Neutrophil (primary cell): ENCODE measurements around the gene STIM1.

ENCODE experiments used
- H3K27ac ChIP-seq: fragments of 200-600 bp; sonication (generic); 2 replicates; pipeline ENCODE4 v1.5.1; 2016; ENCODE audit warnings: mild to moderate bottlenecking, moderate library complexity
- H3K27me3 ChIP-seq: fragments of 200-600 bp; sonication (generic); 2 replicates; pipeline ENCODE4 v1.6.0; 2016; ENCODE audit warnings: mild to moderate bottlenecking
- H3K36me3 ChIP-seq: fragments of 200-600 bp; sonication (generic); 2 replicates; pipeline ENCODE4 v1.5.1; 2017
- H3K4me1 ChIP-seq, 2 experiments: fragments of 200-600 bp in 1 of 2; sonication (generic) in 1 of 2; 1 replicate in 1 of 2; 2 replicates in 1 of 2; pipeline versions ENCODE4 v1.5.1 to v1.6.1; 2013 to 2016; ENCODE audit warnings: low read depth in 1 of 2, low read length in 1 of 2, mild to moderate bottlenecking in 1 of 2, moderate library complexity in 1 of 2; ENCODE audit not compliant: control insufficient read depth in 1 of 2, insufficient read depth in 1 of 2
- H3K4me3 ChIP-seq, 2 experiments: fragments of 200-600 bp in 1 of 2; sonication (generic) in 1 of 2; 1 replicate in 1 of 2; 2 replicates in 1 of 2; pipeline ENCODE4 v1.5.1; 2013 to 2016; ENCODE audit warnings: low read depth in 1 of 2, low read length in 1 of 2, mild to moderate bottlenecking in 1 of 2, moderate library complexity in 1 of 2
- H3K9me3 ChIP-seq: fragments of 200-600 bp; sonication (generic); 2 replicates; pipeline ENCODE4 v1.5.1; 2016
- CTCF ChIP-seq: fragments of 200-600 bp; sonication (generic); IDR thresholded peaks from 2 replicates; pipeline ENCODE4 v1.5.1; 2016; ENCODE audit warnings: antibody characterized with exemption

Gene STIM1

GRCh38 chr11:3836903-3837302 is 18.6 kb upstream of the STIM1 start:
- Histone ChIP-seq H3K27me3 (no peaks in the 10 kb centered on the region), H3K27ac (peak overlapping the region; percentile 98), H3K9me3 (no peaks in the 10 kb centered on the region), H3K36me3 (peaks cover 18% of the 10 kb centered on the region), H3K4me3 (peak overlapping the region; percentile 93 to 99), H3K4me1 (peaks cover 66 to 74% of the 10 kb centered on the region in 2 experiments)
- TF ChIP-seq CTCF: no peak

GRCh38 chr11:3837793-3838192 is 17.7 kb upstream of the STIM1 start:
- H3K9me3 ChIP-seq: no peaks in the 10 kb centered on the region
- peaks cover 11% of the 10 kb centered on the region for H3K36me3 ChIP-seq
- TF ChIP-seq CTCF: peak; percentile 22
- H3K4me1 ChIP-seq: peaks cover 60 to 68% of the 10 kb centered on the region in 2 experiments
- peak overlapping the region; percentile 98 for H3K27ac ChIP-seq
- peak overlapping the region; percentile 93 to 99 for H3K4me3 ChIP-seq
- H3K27me3 ChIP-seq: no peaks in the 10 kb centered on the region

GRCh38 chr11:3838504-3838903 is 17.0 kb upstream of the STIM1 start:
- Histone ChIP-seq H3K9me3 (no peaks in the 10 kb centered on the region), H3K36me3 (peaks cover 4% of the 10 kb centered on the region), H3K27me3 (no peaks in the 10 kb centered on the region), H3K27ac (peak overlapping the region; percentile 98), H3K4me3 (peak overlapping the region; percentile 93 to 99), H3K4me1 (peaks cover 53 to 61% of the 10 kb centered on the region in 2 experiments)
- no peak for TF ChIP-seq CTCF

- H3K27ac ChIP-seq: peak overlapping the region; percentile 98
- H3K4me1 ChIP-seq: peaks cover 36 to 44% of the 10 kb centered on the region in 2 experiments
Observed at GRCh38 chr11:3840004-3840869, 15.2 kb upstream of the STIM1 start.

GRCh38 chr11:3840870-3841425 is 14.5 kb upstream of the STIM1 start, which contains the start of gene RHOG:
TSS of gene RHOG (minus strand) at chr11:3840959. CDS start at chr11:3828138, 12,821 bp downstream.
- no peaks in the 10 kb centered on the region for H3K36me3 ChIP-seq
- peak within 1 kb of the TSS; percentile 93 to 99 for H3K4me3 ChIP-seq
- H3K27ac ChIP-seq: peak within 1 kb of the TSS; percentile 98
- TF ChIP-seq CTCF: peak; percentile 45
- H3K27me3 ChIP-seq: no peaks in the 10 kb centered on the region
- H3K4me1 ChIP-seq: peaks cover 29 to 37% of the 10 kb centered on the region in 2 experiments
- no peaks in the 10 kb centered on the region for H3K9me3 ChIP-seq

More at GRCh38 chr11:3840004-3840869, 15.2 kb upstream of the STIM1 start:
- H3K36me3 ChIP-seq: no peaks in the 10 kb centered on the region
- no peak for TF ChIP-seq CTCF
- peak overlapping the region; percentile 93 to 99 for H3K4me3 ChIP-seq
- H3K27me3 ChIP-seq: no peaks in the 10 kb centered on the region
- no peaks in the 10 kb centered on the region for H3K9me3 ChIP-seq
